GM23338 (cell line): Measurements from ENCODE around the gene NLRC3. TPM values are rescaled to one million over a fixed set of nuclear protein-coding genes. Genes with fewer than 3 reads are reported as not detected.
"Not testable (repeated sequence)": the region's sequence is repeated elsewhere in the genome, so short reads cannot be mapped to it uniquely, and the experiment has no call there.

ENCODE experiments used
- ATAC-seq: fragments of 200-7000 bp; cut with Tn5 transposase; 3 replicates; pipeline ENCODE4 v1.9.1; 2020
- DNase-seq: peaks from one replicate; pipeline ENCODE4 v3.0.0-alpha.2; 2015; ENCODE audit warnings: low spot score
- H2AFZ ChIP-seq: fragments of 200-600 bp; sonication (generic); 2 replicates; pipeline ENCODE4 v1.8.0; 2016; ENCODE audit warnings: antibody characterized with exemption, mild to moderate bottlenecking, moderate library complexity
- H3F3A ChIP-seq: fragments of 200-600 bp; sonication (generic); replicated peaks from 2 replicates; pipeline ENCODE4 v1.8.0; 2017; ENCODE audit warnings: antibody characterized with exemption, mixed run types, low read depth
- H3K27ac ChIP-seq: fragments of 200-600 bp; sonication (generic); 2 replicates; pipeline ENCODE4 v1.6.1; 2016; ENCODE audit warnings: low read depth
- H3K27me3 ChIP-seq: fragments of 200-600 bp; sonication (generic); 2 replicates; pipeline ENCODE4 v1.8.0; 2016; ENCODE audit warnings: mild to moderate bottlenecking, mixed run types, moderate library complexity; ENCODE audit not compliant: insufficient read depth
- H3K36me3 ChIP-seq: fragments of 200-600 bp; sonication (generic); 2 replicates; pipeline ENCODE4 v1.8.0; 2016; ENCODE audit warnings: mild to moderate bottlenecking; ENCODE audit not compliant: insufficient read depth
- H3K4me1 ChIP-seq: fragments of 200-600 bp; sonication (generic); 2 replicates; pipeline ENCODE4 v1.8.0; 2016; ENCODE audit warnings: mild to moderate bottlenecking, moderate library complexity; ENCODE audit not compliant: insufficient read depth
- H3K4me2 ChIP-seq: fragments of 200-600 bp; sonication (generic); 2 replicates; pipeline ENCODE4 v1.7.1; 2017; ENCODE audit warnings: mixed run types
- H3K4me3 ChIP-seq: fragments of 200-600 bp; sonication (generic); 2 replicates; pipeline ENCODE4 v1.6.1; 2016; ENCODE audit warnings: mixed run types
- H3K79me2 ChIP-seq: fragments of 200-600 bp; sonication (generic); replicated peaks from 2 replicates; pipeline ENCODE4 v1.8.0; 2017; ENCODE audit warnings: mild to moderate bottlenecking; ENCODE audit not compliant: insufficient read depth
- H3K9me2 ChIP-seq: fragments of 200-600 bp; sonication (generic); 2 replicates; pipeline ENCODE4 v1.8.0; 2017; ENCODE audit not compliant: insufficient read depth
- H4K20me1 ChIP-seq: fragments of 200-600 bp; sonication (generic); replicated peaks from 2 replicates; pipeline ENCODE4 v1.8.0; 2017; ENCODE audit warnings: mild to moderate bottlenecking; ENCODE audit not compliant: insufficient read depth
- H3K27ac Mint-ChIP-seq: 2 replicates; pipeline ENCODE4 v1.8.0; 2020; ENCODE audit warnings: inconsistent platforms, mild to moderate bottlenecking, moderate library complexity, mixed read lengths
- H3K27me3 Mint-ChIP-seq: 3 replicates; pipeline ENCODE4 v1.8.0; 2022; ENCODE audit warnings: low read depth, mild to moderate bottlenecking, moderate library complexity, mixed read lengths, inconsistent platforms; ENCODE audit not compliant: insufficient read depth, poor library complexity
- H3K36me3 Mint-ChIP-seq: 3 replicates; pipeline ENCODE4 v1.8.0; 2021; ENCODE audit warnings: low read depth, mild to moderate bottlenecking, inconsistent platforms, moderate library complexity, mixed read lengths
- H3K4me1 Mint-ChIP-seq: 3 replicates; pipeline ENCODE4 v1.8.0; 2020; ENCODE audit warnings: mild to moderate bottlenecking, inconsistent platforms, mixed read lengths
- H3K4me3 Mint-ChIP-seq: 3 replicates; pipeline ENCODE4 v1.8.0; 2021; ENCODE audit warnings: moderate library complexity, mild to moderate bottlenecking, inconsistent platforms, mixed read lengths
- H3K9me3 Mint-ChIP-seq: 3 replicates; pipeline ENCODE4 v1.8.0; 2020; ENCODE audit warnings: moderate library complexity, mild to moderate bottlenecking, inconsistent platforms, mixed read lengths
- CREB1 ChIP-seq: fragments of 250-450 bp; sonication (Bioruptor Pico); IDR thresholded peaks from 2 replicates; pipeline ENCODE4 v1.5.0; 2020; ENCODE audit warnings: low read depth, mild to moderate bottlenecking, moderate library complexity
- EZH2phosphoT487 ChIP-seq: fragments of 200-600 bp; sonication (generic); IDR thresholded peaks from one replicate; pipeline ENCODE4 v1.8.1; 2018; ENCODE audit warnings: antibody characterized with exemption; ENCODE audit not compliant: unreplicated experiment
- NANOG ChIP-seq: IDR thresholded peaks from 2 replicates; pipeline ENCODE4 v1.6.1; 2016; ENCODE audit warnings: antibody characterized with exemption, borderline replicate concordance
- REST ChIP-seq: IDR thresholded peaks from one replicate; pipeline ENCODE4 v1.6.1; 2018; ENCODE audit warnings: antibody characterized with exemption; ENCODE audit not compliant: unreplicated experiment
- STAT1 ChIP-seq: IDR thresholded peaks from one replicate; pipeline ENCODE4 v1.6.1; 2016; ENCODE audit warnings: antibody characterized with exemption; ENCODE audit not compliant: unreplicated experiment
- ZNF462 ChIP-seq: fragments of 250-450 bp; sonication (Bioruptor Pico); IDR thresholded peaks from 2 replicates; pipeline ENCODE4 v1.5.0; 2020; ENCODE audit warnings: mild to moderate bottlenecking, moderate library complexity
- polyA plus RNA-seq: library from polyadenylated mRNA; unstranded; fragments of >200 nt; fragmentation: Nextera tagmentation; extraction: Ambion mirVana; gene quantifications from 2 replicates; pipeline ENCODE4 v1.2.1, GENCODE V29; 2016
- total RNA-seq: library from RNA; depleted of rRNA; stranded (reverse); fragments of >200 nt; shearing (Covaris generic); gene quantifications from 2 replicates; pipeline ENCODE4 v1.2.3, GENCODE V29; 2014
- TF ChIP-seq, protein P1 (sequence below), 2 experiments: fragments of 200-600 bp in 1 of 2; sonication (generic) in 1 of 2; conservative IDR thresholded peaks; 2 replicates each; pipeline versions ENCODE4 v1.5.1 to v1.6.1; 2016 to 2017; ENCODE audit warnings: antibody characterized with exemption in 2 of 2, low read depth in 2 of 2, mild to moderate bottlenecking in 2 of 2, moderate library complexity in 1 of 2

The NLRC3 gene
- total and polyA plus RNA-seq, 2 experiments from 2014 or later, result 0.11 to 0.49 TPM

DNA sequence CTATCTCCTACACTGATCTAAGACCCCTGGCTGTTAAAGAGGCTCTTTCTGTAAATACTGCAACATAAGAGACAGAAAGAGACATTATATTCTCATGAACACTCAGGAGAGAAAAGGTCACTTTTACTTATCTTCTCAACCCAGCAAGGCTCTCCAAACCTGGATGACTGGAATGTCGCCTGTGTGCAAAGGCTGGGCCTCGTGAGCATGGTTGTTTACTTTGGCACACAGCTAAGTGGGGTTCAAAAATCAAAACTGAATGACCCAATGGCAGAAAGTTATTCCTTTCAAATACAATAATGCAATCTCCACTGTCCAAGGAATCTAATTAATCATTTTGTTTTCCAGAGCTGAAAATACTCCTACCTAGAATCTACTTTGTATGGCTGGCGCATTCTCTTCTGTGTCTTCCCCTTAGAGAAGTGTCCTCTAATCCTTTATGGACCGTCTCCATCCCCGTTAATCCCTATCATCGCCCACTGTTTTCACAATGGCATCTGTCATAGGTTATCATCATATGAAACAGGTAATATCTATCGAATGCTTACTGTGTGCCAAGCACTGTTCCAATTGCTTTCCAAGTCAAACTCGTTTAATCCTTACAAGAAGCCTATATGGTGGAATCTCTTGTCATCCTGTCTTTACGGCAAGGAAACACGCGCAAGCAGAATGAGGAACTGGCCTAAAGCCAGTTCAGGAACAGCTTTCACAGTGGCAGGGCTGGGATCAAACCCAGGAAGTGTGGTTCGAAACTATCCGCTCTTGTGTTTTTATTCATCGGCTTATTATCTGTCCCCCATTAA, 32.9 kb upstream of the NLRC3 start (continued):
- TF ChIP-seq ZNF462 (no peak), EZH2phosphoT487 (no peak), CREB1 (CRISPR knock-in tag) (no peak), STAT1 (no peak), NANOG (no peak), REST (no peak)
- TF ChIP-seq, protein P1, sequence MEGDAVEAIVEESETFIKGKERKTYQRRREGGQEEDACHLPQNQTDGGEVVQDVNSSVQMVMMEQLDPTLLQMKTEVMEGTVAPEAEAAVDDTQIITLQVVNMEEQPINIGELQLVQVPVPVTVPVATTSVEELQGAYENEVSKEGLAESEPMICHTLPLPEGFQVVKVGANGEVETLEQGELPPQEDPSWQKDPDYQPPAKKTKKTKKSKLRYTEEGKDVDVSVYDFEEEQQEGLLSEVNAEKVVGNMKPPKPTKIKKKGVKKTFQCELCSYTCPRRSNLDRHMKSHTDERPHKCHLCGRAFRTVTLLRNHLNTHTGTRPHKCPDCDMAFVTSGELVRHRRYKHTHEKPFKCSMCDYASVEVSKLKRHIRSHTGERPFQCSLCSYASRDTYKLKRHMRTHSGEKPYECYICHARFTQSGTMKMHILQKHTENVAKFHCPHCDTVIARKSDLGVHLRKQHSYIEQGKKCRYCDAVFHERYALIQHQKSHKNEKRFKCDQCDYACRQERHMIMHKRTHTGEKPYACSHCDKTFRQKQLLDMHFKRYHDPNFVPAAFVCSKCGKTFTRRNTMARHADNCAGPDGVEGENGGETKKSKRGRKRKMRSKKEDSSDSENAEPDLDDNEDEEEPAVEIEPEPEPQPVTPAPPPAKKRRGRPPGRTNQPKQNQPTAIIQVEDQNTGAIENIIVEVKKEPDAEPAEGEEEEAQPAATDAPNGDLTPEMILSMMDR (conservative IDR thresholded peaks at IDR 0.05; ENCODE audit: low read depth in 2 of 2), result no peak

DNA sequence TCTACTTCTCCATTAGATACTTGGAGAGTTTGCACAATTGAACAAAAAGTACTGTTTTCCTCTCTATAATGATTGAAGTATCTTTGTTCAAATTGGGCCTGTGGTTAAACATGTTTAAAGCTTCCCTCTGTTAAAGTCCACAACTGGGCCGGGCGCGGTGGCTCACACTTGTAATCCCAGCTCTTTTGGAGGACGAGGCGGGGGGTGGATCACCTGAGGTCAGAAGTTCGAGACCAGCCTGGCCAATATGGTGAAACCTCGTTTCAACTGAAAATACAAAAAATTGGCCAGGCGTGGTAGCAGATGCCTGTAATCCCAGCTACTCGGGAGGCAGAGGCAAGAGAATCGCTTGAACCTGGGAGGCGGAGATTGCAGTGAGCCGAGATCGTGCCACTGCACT, 31.8 kb upstream of the NLRC3 start:
- H3K27ac Mint-ChIP-seq, H3K4me3 Mint-ChIP-seq, H3K4me1 ChIP-seq, H3K27ac ChIP-seq, H3K36me3 ChIP-seq, ATAC-seq, H3K27me3 ChIP-seq, H3K27me3 Mint-ChIP-seq, H3K4me2 ChIP-seq, H4K20me1 ChIP-seq, H3K4me3 ChIP-seq, H3K9me3 Mint-ChIP-seq, H2AFZ ChIP-seq, DNase-seq, H3K9me2 ChIP-seq: not testable (repeated sequence)
- peaks cover 21% of the 10 kb centered on the region for H3K4me1 Mint-ChIP-seq
- peaks cover 19% of the 10 kb centered on the region for H3K36me3 Mint-ChIP-seq
- Histone ChIP-seq H3K79me2 (peaks cover 20% of the 10 kb centered on the region), H3F3A (peaks cover 16% of the 10 kb centered on the region; the same call in 1 of the 2 replicates)
